Ammon's horn (tissue), 1 donor: Measurements from ENCODE around the gene FOXC1.
A peak's percentile ranks its signal among the peaks of the same experiment; 100 is the strongest.

ENCODE experiments used
- DNase-seq: peaks from one replicate; pipeline ENCODE4 v3.0.0-alpha.2; 2016; ENCODE audit warnings: low spot score

The FOXC1 gene

DNA sequence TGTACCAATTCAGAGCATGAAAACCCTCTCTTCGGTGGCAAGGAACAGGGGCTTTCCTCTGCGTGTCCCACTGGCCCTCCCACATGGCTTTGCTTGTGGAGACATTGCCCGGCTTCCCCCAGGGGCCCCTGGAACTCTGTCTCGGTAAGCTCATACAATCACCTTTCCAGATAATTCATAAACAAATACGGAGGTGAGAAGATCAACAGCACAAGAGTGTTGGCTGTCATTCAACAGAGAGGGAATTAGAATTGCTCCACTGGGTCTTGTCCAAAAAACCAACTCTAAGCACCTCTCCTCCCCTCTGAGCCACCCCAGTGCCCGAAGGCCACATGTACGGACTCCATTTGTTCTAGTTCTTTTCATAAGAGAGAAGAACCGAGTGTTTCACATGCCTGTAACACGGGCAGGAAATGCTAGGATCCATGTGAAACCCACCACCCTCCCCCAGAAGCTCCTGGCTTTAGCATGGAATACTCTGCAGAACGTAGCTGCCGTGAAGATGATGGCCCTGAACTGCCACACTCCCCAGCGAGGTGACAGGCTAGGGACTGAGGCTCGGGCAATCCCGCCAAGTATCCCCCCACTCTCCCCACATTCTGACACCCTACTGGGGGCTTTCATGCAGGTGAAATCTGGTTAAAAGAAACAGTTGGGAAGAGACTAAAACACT, 24.6 kb upstream of the FOXC1 start:
- no peak for DNase-seq

DNA sequence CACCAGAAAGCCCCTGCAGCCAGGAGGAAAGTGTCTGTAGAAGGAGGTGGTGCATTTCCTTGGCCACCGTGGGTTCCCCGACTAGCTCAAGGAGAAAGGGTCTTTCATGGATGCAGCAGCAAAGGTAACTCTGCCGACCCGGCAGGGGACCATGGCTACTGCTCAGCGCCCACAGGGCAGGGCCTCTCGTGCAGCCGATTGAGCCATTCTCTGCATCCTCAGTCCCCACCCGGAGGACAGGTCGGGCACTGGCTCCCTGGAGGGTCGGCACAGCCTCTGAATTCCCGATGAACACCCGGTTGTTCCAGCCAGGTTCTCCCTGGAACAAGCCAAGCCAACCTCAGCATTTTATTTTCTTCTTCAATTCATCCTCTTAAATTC, 24.1 kb upstream of the FOXC1 start:
- no peak for DNase-seq

DNA sequence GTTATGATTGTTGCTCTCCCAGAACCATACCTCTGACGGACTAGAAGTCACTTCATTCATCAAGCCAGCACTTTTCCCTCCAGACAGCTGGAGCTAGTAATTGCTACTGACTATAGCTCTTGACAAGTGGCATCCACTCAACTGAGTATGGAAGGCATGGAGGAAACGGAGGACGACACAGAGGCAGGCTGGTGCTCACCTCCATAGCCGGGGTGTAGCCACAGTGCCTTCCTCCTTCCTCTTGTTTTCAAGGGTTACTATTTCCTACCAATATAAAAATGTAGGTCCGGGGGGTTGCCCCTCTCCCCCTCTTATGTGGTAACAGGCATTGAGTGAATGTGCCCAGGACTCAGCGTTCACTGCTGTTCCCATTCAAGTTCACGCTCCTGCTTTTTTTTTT, 23.5 kb upstream of the FOXC1 start:
- no peak for DNase-seq

DNA sequence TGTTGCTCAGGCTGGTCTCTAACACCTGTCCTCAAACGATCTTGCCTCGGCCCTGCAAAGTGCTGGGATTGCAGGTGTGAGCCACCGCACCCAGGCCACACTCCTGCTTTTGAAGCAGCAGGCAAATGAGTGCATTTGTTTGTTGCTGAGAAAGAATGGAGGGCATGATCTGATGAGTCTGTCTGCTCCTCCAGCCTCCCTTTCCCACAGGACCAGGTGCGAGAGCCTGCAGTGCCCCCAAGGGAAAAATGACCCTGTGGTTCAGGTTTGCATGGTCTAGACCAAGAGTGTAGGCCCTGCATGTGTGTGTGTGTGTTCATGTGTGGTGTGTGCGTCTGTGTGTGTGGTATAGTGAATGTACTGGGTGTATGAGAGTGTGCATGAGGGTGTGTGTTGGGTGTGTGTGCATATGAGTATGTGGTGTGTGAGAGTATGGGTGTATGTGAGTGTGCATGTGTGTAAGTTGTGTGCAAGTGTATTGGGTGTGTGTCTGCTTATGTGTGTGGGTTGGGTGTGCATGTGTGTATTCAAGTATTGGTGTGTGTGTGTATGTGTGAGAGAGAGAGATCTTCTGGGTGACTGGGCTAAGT, 22.8 kb upstream of the FOXC1 start:
- DNase-seq: no peak

DNA sequence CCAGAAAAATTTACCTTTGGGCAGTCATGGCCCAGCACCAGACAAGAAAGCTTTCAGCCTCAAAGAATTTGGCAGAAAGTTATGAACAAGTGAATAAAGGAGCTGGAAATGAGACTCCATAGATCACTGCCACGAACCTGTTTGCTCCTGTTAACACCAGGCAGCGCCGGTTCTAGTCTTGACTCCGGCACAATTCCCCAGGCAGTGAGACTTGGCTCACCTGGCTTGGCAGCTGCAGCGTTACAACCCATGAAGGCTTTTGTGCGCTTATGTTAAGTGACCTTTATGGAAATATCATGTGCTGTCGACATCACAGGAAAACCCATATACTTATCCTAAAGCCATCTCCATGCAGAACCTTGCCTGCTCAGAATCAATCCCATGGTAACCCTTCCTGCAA, 22.2 kb upstream of the FOXC1 start:
- DNase-seq: no peak

DNA sequence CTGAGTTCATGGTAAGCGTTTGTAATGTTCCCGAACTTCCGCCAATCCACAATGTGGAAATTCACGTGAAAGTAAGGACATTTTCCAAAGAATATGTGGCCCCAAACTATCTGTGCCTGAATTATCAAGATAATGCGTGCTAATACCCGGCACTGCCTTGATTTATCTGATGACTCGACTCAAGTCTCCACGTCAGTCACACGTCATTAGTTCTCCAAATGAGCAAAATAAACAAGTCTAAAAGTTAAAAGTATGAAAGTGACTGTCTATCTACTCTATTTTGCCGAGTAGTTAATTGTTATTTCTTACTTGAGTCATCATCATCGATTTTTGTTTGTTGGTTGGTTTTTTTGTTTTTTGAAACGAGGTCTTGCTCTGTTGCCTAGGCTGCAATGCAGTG, 21.7 kb upstream of the FOXC1 start:
- DNase-seq: no peak

DNA sequence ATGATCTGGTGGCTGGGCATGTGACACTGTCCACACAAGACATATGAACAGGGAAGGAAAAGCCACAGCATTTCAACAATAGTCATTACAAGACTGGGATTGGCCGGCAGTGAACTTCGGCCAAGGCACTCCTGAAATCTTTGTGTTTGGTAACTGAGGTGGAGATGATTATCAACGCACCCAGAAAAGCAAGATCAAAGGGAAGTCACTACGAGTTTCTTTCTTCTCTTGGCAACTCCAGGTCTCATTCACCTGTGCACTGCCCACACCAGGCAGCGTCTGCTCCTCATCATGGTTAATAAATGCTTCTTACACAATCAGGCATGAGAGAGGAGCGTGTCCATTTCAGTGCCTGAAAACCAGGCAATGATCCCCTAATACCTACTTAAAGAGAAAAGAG, 20.5 kb upstream of the FOXC1 start:
- no peak for DNase-seq

DNA sequence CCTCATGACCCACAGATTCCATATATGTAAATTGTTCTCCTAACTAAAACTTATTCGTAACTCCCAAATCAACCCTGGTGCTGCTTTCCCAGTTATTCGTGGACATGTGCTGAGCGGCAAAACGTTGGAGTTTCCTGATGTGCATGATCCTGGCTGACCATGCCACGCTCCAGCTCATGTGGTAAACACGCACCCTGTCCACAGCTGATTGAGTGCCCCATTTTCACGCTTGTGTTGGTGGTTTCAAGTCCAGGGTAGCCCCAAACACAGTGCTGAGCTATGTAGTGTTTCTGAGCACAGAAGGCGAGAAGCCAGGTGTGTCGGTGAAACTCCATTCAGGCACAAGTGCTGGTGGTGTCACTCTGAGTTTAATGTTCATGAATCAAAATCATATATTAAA, 19.1 kb upstream of the FOXC1 start:
- DNase-seq: no peak

DNA sequence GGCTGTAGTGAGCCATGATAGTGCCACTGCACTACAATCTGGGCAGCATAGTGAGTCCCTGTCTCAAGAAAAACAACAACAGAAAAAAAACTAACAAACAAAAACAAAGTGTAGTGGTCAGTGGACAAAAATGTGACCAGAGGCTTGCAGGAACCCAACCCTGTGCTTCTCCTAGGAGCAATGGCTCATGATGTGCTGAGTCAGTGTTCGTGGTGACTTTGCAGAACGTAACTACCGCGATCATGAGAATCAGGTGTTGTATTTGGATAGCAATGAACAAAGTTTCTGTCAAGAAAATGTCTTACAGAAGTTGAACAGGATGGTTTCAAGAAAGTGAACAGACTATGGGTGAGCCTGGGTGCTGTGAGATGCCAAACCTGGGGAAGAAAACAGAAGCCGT, 18.5 kb upstream of the FOXC1 start:
- no peak for DNase-seq

DNA sequence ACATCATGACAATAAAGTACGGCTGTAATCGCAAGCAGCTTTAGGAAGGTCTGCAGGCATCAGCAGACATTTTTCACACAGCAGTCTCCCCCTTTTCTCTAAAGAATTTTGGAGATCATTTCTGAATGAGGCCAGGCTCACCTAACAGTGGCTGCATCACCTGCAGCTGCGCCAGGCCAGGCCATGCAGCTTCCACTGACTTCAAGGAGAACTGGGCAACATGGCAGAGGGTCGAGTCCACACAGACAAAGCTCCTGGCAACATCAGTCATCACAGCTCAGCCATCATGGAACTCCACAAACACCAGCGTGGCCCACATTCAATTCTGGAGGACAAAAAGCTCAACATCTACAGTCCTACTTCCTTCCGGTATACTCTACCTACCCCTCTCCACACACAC, 17.8 kb upstream of the FOXC1 start:
- DNase-seq: no peak

DNA sequence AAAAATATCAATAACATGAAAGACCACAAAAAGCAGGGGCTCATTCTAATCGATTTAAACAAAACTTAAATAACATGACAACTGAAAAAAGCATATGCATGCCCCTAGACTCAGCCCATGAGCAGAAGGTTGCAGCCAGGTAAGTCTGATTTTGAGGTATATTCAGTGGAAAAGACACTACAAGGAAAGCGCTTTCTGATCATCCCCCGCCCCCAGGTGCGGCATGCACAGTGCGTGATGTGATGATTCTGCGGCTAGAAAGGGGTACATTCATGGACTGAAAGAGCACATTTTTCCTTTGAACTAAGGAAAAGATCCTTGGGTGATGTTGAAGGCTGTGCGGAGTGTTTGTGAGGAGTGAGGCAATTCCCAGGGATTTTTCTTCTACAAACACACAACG, 16.9 kb upstream of the FOXC1 start:
- DNase-seq: no peak

DNA sequence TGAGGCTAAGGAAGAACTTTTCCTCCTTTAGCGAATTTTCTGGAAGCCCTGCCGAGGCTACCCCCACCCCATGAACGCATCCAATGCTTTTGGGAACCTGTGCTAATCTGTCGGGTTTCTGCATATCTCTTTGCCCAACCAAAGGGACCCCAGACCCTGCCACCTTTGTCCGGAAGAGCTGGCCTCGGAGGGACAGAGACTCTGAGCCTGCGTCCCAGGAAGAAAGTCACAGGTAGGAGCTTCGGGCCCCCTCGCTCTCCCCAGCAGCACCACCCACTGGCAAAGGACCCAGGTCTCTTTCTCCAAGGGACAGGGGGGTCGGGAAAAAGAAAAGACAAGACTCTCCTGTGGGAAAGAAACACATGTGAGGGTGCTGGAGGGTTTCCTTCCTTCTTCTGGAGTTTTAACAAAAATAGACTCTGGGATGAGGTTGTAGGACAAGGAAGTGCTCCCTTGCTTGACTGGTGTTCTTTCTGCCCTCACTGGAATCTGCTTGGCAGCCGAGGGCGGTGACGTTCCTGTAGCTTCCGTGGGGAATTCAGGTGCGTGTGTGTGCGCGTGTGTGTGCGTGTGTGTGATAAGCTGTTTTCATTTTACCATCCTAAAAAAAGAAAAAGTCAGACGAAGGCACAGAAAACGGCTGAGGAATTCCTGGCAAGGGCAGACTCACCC, 16.3 kb upstream of the FOXC1 start:
- no peak for DNase-seq

DNA sequence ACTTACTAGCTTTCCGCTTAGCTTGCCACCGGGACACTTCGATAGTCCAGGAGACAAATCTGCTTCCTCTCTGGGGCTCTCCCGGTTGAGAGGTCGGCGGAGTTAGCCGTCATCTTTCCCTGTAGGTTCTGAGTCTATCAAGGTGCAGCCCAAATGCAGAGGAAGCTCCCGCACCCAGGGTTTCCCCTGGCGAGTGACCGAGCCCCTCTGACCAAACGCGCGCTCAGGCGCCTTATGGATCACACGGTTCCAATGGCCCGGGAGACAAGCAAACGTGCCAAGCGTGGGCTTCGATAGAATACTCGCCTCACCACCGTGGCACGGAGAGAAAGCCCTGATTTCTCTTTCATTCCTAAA, 15.8 kb upstream of the FOXC1 start:
- no peak for DNase-seq

DNA sequence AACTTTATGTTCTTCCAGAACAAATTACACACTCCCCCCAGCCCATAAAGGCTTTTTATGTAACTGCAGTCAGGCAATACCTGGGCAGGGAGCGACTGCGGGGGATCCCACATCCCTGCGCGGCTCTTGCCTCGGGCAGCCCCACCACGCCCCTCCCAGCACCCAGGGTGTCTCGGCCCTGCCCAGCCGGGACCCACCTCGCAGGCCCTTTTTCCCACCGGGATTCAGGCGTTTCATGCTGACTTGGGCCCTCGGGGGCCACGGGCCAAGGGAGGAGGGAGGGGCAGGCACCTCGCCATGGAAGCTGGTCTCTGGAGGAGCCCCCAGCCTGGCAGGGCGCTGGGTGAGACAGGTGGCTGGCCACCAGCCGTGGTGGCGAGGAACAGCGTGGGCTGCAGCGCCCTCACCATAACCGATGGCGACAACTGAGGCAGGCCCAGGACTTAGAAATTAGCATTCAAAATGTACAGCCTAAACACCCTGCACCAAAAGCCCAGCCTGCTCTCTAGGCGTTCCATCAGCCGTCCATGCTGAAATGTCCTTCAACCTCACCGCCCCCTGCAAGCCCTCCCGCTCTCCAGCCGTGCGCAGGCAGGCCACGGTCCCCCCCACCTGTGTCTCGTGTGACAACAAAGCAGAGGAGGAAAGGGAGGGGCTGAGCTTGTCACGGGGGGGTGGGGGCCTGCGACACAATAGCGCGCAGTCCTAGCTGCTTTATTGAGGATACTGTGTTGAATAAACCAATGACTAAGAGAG, 15.1 kb upstream of the FOXC1 start:
- DNase-seq: no peak

DNA sequence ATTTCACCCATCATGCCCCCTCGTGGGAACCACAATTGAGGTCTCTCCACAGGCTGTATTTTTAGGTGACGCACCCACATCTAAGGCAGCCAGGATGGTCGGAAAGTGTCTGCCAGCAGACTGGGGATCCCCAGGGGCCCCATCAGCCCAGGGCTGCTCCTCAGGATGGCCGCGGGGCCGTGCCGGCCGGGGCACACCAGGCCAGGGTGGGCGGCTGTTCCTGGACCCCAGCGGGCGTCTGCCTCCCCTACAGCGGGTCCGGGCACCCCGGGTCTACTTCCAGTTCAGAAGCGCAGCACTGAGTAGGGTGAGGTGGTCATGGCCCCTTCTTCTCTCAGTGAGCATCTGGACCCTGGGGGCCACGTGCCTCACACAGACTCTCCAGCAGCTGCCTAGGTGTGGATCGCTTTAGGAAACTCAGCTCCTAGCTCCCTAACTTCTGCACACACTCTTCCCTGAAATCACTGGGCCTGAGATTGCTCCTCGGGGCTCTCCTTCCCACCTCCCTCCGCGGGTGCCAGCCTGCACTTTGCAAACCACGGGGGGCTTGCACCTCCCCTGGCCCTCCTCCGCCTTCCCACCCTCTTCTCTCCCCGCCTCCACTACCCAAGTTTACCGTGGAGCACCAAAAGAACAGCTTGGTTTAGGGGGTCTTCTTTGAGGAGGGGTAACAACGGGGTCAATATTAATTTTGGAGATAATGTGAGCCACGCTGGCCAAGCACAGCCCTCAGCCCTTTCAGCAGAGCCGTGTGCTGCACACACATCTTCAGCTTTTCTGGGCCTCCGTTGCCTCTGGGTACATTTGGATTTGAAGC, 14.2 kb upstream of the FOXC1 start:
- DNase-seq: no peak

DNA sequence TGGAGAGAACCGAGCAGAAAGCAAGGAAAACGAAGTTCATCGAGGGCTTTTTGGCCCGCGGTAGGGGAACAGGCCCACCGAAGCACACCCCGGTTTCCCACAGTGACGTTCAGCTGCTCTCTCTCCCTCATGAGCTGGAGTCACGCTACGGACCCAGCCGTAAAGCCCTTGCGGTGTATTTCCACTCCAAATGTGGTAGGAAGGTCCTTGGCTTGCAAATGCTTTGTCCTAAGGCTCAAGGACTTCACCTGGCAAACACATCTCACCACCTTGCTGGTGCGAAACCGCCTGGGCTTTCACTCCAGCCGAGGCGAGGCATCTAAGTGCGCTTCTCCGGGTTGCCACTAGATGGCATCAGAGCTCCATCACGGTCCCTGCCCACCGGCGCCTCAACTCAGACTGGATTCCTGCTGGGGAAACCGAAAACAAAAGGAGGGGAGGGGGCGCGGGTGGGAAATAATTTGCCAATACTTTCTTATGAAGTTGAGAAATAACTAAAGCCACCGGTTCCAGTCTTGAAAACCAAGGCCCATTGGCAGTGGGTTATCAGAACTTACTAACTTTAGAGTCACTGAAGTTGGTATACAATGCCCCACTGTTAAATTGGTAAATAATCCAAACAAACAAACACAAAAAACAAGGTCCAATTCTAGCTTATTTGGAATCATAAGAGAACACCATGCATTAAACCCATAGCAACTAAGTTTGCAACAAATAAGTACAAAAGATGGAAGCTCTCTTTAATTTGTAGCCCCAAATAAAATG, 13.4 kb upstream of the FOXC1 start:
- DNase-seq: peak; percentile 80

DNA sequence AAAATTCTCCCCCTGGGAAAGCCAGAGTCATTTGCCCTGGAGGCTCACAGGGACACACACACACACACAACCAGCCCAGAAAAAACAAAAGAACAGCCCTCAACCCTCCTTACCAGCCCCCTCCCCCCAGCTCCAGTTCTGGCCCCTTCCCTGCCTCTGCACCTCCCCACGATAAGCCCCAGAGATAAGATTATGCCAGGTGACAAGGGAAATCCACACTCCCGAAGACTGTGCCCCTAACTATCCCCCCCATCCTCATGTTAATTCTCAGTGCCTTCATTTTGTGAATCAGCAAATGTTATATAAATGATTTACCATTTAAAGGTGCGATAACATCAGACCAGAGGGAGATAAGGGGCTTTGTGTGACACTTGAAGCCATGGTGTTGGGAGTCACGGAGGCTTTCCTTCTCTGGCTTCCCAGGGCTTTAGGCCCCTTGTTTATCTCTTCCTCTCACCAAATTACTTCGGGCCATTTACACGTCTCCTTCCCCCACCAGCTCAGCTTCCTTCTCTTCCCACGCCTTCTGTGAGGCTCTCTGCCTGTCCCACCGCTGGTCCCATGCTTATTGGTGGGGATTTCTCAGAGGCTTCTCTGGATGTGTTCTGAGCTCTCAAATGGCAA, 12.5 kb upstream of the FOXC1 start:
- no peak for DNase-seq

DNA sequence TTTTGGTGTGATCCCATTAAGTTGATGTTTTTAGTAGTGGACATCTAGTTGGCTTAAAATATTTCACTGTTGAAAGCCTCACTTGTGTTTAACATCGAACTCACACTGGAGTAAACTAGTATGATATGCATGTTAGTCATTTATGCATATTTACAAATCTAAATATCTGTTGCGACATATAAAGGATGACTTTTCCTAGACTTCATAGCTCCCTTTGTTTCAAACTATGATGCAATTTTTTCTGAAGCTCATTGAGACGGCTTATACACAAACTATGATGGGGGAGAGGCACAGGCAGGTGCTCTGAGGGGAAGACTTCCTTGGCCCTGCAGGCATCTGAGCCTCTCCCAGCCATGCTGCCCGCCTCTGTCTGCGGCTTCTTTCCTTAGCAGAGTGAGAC, 11.8 kb upstream of the FOXC1 start:
- DNase-seq: no peak

DNA sequence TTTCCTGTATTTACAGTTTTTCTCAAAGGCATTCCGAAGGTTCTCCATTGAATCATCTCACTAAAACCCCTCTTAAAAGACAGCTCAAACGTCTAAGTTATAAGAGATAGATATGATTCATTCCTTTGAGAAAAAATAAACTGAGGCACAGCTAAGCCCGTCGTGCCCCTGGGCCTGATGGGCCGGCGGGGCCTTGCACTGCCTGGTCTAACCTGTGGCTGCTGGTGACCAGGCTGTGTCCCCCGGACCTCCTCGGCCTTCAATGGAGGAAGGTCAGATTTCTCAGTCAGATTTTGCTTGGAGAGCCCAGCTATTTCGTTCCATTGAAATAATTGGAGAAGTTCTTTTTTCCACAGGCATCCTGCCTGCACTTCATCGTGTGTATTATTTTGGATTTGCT, 11.3 kb upstream of the FOXC1 start:
- no peak for DNase-seq

DNA sequence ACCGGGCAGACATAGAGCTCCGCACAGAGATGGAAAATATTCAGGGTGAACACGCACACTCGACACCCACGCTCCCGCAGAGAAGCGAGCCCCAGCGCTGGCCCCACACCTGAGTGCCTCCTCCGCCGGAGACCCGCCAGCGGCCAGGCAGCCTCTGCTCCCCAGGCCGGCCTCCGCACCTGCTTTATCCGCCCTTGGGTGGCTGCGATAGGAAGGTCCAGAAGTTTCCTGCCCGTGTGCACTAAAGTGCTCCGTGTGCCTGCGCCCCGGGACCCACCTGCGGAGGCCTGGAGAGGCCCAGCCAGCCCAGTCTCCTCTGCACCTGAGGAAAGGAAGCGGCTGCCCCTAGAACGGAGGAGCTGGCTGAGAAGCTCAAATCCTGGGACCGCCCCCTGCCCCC, 10.8 kb upstream of the FOXC1 start:
- no peak for DNase-seq

DNA sequence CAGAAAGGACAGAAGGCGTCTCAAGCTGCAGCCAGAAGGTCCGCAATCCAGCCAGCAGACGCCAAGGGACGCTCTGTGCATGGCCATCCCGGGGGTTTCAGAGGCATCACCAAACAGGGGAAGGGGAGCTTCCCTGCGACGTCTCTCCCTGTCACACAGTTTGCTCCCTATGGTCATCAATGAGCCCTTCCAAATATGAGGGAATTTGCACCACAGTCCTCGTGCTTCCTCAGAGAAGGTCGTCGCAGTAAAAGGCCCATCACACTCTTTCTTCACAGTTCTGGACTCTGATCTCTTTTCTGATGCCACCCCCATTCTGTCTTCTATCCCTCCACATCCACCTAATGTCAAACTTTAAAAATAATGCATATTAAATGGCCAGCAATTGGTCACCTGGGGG, 10.2 kb upstream of the FOXC1 start:
- no peak for DNase-seq
